ENCODE data around the gene UBL7.

Gene UBL7

GRCh38 chr15:74400915-74401757, 59.8 kb downstream of the UBL7 start:
- Histone ChIP-seq H3K27me3 (ENCODE audit: insufficient read depth, poor library complexity, severe bottlenecking) (no peaks in the 10 kb centered on the region), H3K27ac (replicated peaks) (no peak overlapping the region), H3K4me3 (replicated peaks; ENCODE audit: insufficient read depth, low read length) (no peak overlapping the region)
- no peak for DNase-seq (ENCODE audit: low read depth in 1 of 2, low spot score in 1 of 2)
- TF ChIP-seq CTCF (IDR thresholded peaks at IDR 0.05; ENCODE audit: insufficient read depth, low read length) (no peak), POLR2AphosphoS5 (IDR thresholded peaks at IDR 0.05; ENCODE audit: low read depth) (no peak), SPI1 (IDR thresholded peaks at IDR 0.05; ENCODE audit: borderline replicate concordance, low read depth) (no peak), REST (IDR thresholded peaks at IDR 0.05; ENCODE audit: insufficient replicate concordance, low read depth) (no peak), GABPA (IDR thresholded peaks at IDR 0.05; ENCODE audit: low read depth) (no peak)

- H3K4me3 ChIP-seq (replicated peaks; ENCODE audit: insufficient read depth, low read length), result no peak overlapping the region
- TF ChIP-seq CTCF (IDR thresholded peaks at IDR 0.05; ENCODE audit: insufficient read depth, low read length) (no peak), SPI1 (IDR thresholded peaks at IDR 0.05; ENCODE audit: borderline replicate concordance, low read depth) (no peak), POLR2AphosphoS5 (IDR thresholded peaks at IDR 0.05; ENCODE audit: low read depth) (no peak), GABPA (IDR thresholded peaks at IDR 0.05; ENCODE audit: low read depth) (no peak), REST (IDR thresholded peaks at IDR 0.05; ENCODE audit: insufficient replicate concordance, low read depth) (no peak)
- no peaks in the 10 kb centered on the region for H3K27me3 ChIP-seq (ENCODE audit: insufficient read depth, poor library complexity, severe bottlenecking)
- no peak for DNase-seq (ENCODE audit: low read depth in 1 of 2, low spot score in 1 of 2)
- no peak overlapping the region for H3K27ac ChIP-seq (replicated peaks)
Observed at GRCh38 chr15:74400313-74400860, 60.6 kb downstream of the UBL7 start.

- TF ChIP-seq CTCF (IDR thresholded peaks at IDR 0.05; ENCODE audit: insufficient read depth, low read length) (no peak), SPI1 (IDR thresholded peaks at IDR 0.05; ENCODE audit: borderline replicate concordance, low read depth) (no peak), GABPA (IDR thresholded peaks at IDR 0.05; ENCODE audit: low read depth) (no peak)
- no peaks in the 10 kb centered on the region for H3K27me3 ChIP-seq (ENCODE audit: insufficient read depth, poor library complexity, severe bottlenecking)
- no peak overlapping the region for H3K27ac ChIP-seq (replicated peaks)
- no peak for DNase-seq (ENCODE audit: low read depth in 1 of 2, low spot score in 1 of 2)
- H3K4me3 ChIP-seq (replicated peaks; ENCODE audit: insufficient read depth, low read length), result no peak overlapping the region
Observed at GRCh38 chr15:74399511-74400312, 61.2 kb downstream of the UBL7 start.
